ENCODE results near the gene TMEM63B.

Gene TMEM63B

DNA sequence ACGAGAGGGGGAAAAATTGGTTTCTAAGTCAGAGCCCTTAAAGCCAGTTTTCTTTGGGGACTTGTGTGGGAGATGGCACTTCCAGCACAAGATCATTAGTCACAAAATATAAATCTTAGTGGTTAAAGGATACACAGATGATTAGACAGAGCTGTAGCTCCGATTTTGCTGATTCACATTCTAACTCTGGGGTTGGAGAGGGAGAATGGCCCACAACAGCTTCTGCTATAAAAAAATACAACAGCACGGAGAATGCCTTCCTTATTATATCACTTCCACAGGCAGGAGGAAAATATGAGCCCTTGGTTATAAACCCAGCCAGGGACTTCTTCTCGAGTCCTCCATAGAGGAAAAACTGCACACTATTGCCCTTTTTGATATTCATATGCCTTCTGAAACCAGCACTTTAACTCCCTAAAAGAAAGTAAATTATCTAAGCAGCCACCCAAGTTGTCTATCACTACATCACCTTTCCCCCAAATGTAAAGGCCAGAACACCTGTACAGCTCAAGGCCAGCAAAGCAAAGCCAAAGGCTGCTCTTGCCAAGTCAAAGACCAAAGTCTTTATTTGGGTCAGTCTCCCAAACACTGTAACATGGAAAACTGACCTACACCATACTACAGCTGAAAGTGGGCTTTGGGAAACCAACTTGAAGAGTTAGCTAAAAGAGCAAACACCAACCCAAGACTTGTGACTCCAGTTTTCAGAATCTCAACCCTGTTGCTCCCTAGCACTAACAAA, 10.5 kb upstream of the TMEM63B start:
- no peak for DNase-seq

DNA sequence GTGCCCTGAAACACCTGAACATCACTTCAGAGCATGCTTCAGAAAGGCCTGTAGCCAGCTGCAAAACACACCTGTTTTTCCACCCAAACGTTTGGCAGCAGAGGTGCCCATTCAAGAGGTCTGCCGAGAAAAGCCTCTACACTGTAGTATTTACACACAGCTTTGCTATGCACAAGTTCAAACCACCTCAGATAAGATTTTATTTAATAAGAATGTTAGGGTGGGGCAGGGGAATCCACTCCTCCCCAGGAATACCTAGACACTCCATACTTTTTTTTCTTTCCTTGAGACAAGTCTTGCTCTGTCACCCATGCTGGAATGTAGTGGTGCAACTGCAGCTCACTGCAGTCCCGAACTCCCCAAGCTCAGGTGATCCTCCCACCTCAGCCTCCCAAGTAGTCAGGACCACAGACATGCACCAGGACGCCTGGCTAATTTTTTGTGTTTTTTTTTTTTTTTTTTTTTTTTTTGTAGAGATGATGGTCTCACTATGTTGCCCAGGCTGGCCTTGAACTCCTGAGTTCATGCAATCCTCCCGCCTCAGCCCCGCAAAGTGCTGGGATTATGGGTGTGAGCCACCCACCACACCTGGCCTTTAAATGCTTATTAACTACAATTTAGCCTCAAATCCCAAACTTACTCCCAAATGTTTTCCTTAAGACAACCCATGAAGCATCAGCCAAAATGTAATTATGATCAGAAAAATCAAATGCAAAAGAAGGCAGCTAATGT, 9.8 kb upstream of the TMEM63B start:
- no peak for DNase-seq

DNA sequence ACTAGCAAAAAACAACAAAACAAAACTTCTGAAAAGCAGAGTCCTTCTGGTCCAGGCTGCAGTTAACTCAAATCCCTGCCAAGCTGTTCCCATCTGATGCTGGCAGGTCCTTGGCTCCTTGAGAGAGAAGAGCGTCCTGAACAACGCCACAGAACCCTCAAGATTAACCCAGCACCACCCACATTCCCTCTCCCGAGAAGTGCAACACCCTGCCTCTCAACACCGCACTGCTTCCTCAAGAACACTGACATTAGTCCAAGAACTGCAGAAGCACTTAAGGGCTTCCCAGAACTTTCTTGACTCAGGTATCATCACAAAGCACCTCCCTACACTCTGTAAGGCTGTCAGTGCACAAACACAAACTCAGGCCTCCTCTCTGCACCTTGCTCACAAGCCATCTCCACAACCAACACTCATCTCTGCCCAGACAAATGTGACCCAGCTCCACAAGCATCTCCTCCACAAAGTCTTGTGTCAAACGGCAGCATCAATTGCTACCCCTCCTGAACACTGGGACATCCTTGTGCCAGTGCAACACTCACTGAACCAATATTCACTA, 7.6 kb upstream of the TMEM63B start:
- peak in 1 of 58 donors; percentile 5 for DNase-seq

- DNase-seq, result no peak
Measured at GRCh38 chr6:44120692-44121443, 6.5 kb upstream of the TMEM63B start.

DNA sequence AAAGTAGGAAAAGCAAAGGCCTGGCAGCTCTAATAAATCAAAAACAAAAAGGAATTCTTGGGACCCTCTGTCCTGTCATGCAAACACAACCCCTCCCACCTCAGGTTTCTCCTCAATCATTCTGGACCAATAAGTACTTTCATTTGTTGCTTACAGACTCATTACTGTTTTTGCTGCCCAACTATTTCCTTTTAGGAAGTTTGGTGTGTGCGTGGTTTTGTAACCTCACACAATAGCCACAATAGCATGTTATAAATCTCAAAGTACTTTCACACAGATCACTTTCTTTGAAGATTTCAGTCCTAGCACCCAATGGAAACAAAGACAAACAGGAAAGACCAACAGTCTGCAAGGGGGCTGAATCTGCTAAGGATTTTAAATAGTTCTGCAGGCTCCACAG, 4.6 kb upstream of the TMEM63B start:
- no peak for DNase-seq

- no peak for DNase-seq
Measured at GRCh38 chr6:44123544-44123943, 3.8 kb upstream of the TMEM63B start.

DNA sequence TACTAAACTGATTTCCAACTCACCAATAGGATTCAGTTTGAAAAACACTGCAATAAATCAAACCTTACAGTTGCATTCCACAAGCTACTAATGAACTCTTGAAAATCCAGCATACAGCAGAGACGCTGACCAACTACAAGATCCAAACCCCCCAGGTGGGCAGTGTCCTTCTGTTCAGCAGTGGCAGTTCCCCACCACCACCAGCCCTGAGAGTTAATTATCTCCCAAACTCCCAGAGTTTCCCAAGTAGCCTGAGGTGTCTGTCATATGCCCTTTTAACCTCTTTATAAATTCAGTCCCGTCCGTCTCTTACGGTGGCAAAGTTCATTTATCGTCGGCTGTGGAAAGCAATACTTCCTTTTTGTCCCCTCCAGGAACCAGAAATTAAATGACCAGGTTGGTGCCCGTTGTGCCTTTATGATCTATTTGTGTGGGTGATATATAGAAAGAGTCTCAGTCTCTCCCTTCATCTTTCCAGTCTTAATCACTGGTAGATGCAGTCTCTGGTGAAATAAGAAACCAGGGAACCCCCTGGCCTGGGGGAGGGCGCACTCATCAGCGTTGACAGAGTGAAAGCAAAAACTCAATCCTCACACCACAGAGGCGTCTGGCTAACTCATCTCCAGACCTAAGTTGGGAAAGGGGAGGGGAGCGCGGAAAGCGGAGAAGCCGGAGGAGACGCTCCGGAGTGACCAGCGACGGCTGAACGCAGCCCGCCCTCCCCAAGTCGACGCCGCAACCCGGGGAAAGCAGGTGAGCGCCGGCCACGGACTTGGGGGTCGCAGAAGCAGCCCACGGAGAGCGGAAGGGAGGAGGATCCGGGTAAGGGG, 819 bp upstream of the TMEM63B start:
- peak in 11 of 58 donors; percentile 18 to 71 (median 29) for DNase-seq

DNA sequence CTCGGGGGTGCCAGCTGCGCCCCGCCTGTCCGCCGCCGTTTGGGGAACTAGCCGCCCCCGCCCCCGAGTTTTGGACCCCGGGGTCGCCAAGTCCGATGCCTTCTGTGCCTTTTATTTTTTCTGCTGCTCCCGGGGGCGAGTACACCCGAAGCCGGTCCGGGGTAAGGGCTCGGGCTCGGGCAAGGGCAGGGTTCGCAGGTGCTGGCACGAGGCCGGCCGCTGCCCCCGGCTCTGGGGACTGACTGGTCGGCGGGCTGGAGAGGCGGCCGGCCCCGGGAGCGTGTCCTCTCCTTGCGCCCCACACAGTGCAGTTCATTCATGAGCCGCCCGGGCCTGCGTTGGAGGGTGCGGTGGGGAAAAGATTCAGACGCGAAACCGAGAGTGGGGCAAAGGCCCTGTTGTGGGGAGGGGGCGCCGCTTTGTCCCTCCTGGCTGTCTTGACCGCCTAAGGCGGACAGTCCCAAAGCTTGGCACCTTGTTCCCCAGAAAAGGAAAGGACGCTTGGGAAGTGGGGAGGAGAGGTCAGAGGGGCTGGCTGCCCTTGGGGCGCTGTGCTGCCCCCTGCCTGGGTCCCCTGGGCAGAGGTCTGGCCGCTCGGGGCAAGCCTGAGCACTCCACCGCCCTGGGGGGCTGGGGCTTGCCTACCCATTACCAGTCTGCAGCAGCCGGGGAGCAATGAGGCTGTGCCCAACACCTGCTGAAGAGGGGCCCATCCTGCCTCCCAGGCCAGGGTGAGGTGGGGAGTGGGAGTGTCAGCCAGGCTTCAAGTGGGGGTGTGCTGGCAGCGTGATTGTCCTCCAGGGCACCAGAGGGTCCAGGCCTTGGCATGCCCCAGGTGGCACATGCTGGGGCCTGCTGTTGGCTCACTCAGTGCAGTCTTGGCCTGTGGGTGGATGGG, 915 bp downstream of the TMEM63B start:
- peak in 21 of 58 donors; percentile 8 to 50 (median 28) for DNase-seq

- DNase-seq, result no peak
Measured at GRCh38 chr6:44129841-44130322, 2.5 kb downstream of the TMEM63B start.

DNA sequence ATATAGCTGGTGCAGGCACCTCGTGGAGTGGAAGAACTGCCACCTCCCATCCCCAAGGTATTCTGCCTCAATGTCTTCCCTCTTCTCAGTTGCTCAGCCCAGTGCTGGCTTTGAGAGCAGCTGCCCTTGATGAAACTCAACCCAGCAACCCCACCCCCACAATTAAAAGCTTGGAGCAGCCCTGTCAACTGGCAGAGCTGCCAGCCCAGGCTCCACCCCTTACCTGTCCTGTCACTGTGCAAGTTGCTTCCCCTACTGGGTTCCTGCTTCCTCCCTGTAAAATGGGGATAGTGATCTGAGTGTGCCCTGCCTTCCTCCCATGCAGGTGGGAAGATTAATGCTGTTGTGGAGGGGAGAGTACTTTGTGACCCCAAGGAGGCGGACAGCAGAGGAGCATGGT, 4.5 kb downstream of the TMEM63B start:
- DNase-seq, result no peak

GRCh38 chr6:44132476-44132875, 5.1 kb downstream of the TMEM63B start:
- no peak for DNase-seq

- peak in 52 of 58 donors; percentile 9 to 77 (median 47) for DNase-seq
Measured at GRCh38 chr6:44133003-44133931, 5.9 kb downstream of the TMEM63B start.

DNA sequence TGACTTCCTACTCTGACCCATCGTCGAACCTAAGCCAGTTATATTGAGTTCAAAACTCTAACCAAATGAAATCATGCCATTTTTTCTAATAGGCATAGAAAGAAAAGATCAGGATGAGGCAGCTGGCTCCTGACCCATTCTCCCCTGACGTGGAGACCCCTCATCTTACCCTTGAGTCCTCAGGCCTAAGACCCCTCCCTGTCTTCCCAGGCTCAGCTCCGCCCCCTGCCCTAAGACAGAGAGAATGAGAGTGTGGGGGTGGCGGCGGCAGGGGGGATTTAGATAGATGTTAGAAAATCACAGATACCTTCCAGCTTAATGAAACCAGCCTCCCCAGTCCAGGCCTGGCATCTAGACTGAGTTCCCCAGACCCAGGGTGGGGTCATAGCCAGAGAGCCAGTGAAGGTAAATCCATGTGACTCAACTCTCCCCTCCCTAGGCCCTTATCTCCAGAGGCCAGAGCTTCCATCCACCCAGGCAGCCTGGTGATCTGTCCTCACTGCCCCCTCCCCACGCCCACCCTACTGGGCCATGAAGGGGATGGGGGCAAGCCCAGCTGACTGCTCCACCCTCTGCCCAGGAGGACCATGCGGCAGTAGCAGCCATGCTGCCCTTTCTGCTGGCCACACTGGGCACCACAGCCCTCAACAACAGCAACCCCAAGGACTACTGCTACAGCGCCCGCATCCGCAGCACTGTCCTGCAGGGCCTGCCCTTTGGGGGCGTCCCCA, 6.8 kb downstream of the TMEM63B start:
- DNase-seq, result no peak

DNA sequence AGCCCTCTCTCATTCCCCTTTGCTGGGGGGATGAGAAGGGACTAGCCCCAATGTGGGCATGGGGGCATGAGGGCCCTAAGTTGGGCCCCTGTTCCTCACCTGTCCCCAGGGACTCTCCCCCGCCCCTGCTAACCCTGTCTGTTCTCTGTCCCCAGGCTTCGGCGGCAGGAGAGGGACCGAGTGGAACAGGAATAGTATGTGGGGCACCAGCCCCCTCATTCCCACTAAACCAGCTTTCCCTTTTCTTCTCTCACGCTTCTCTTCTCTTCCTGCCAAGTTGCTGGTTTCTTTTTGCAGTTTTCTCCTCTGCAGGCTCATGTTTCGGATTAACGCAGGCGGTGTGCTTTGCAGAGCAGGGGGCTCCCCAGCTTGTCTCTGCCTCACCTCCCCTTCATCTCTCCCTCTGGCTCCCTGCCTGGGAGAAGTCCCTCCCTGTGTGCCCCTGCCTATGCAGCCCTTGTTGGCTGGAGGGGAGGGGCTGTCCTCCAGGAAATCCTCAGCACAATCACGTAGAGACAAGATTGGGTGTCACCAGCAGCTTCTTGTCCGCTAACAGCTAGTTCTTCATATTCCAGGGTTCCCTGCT, 7.9 kb downstream of the TMEM63B start:
- DNase-seq, result peak in 23 of 58 donors; percentile 3 to 65 (median 25)

- no peak for DNase-seq
Measured at GRCh38 chr6:44135875-44136274, 8.5 kb downstream of the TMEM63B start.

GRCh38 chr6:44138717-44139350, 11.5 kb downstream of the TMEM63B start:
- DNase-seq, result no peak

DNA sequence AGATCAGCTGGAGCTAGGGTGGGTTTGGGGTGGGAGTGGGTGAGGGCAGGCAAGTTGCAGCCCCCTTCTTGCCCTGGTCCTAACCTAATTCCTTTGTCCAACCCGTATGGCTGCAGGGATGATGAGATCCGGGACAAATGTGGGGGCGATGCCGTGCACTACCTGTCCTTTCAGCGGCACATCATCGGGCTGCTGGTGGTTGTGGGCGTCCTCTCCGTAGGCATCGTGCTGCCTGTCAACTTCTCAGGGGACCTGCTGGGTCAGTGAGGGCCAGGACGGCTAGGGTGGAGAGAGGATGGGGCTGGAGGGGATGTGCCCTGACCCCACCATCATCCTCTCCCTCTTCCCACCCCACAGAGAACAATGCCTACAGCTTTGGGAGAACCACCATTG, 12.0 kb downstream of the TMEM63B start:
- no peak for DNase-seq
